GM21360 (cell line): ENCODE results near the gene RASGRF2.
A peak's percentile ranks its signal among the peaks of the same experiment; 100 is the strongest.

Source experiments
- ATAC-seq: cut with Tn5 transposase; IDR thresholded peaks from one replicate; pipeline ENCODE4 v1.9.1; 2021; ENCODE audit warnings: mild to moderate bottlenecking, moderate library complexity; ENCODE audit not compliant: unreplicated experiment

Gene RASGRF2

GRCh38 chr5:81194633-81195334 is 234.6 kb downstream of the RASGRF2 start:
- peak; percentile 78 for ATAC-seq

- no peak for ATAC-seq
These were observed 235.3 kb downstream of the RASGRF2 start for GRCh38 chr5:81195335-81195929.

- no peak for ATAC-seq
These were observed 242.5 kb downstream of the RASGRF2 start for GRCh38 chr5:81202655-81203054.

- no peak for ATAC-seq
These were observed 243.6 kb downstream of the RASGRF2 start for GRCh38 chr5:81203729-81204128.

GRCh38 chr5:81204205-81204604 is 244.0 kb downstream of the RASGRF2 start:
- no peak for ATAC-seq

DNA sequence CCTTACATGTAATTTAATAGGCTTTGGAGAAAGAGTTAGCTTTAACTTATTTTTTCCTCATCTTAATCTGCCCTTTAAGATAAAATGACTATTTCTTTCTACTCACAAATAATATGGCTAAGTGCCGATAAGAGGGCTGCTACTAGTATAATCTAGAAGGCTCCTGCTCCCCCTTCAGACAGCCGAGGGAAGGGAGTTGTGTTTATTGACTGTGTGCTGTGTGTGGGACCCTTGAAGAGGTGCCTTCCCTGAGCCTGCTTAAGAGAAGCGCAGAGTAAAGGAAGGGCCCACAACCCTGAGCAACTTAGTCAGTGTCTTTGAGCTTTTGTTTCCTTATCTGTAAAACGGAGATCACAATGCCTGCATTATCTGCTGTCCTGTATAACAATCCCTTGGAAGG is 244.9 kb downstream of the RASGRF2 start:
- no peak for ATAC-seq

GRCh38 chr5:81207009-81207408 is 246.8 kb downstream of the RASGRF2 start:
- ATAC-seq, result no peak

DNA sequence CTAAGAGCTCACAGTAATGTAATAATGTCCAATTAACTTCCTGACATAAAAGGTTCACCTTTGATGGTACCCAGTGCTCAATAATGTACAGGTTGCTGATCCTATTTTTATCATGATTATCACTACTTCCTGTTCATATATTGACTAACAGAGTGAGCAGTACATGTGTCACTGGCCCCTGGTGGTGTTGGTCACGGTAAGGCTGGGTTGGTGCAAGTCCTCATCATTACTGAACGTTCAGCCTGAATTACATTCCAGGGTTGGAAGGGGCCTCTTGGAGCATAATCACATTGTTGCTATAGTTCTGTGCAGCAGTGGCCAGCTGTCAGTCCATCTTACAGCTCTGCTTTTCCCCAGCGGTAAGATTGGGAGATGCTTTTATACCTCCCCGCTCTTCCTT is 248.7 kb downstream of the RASGRF2 start:
- no peak for ATAC-seq

DNA sequence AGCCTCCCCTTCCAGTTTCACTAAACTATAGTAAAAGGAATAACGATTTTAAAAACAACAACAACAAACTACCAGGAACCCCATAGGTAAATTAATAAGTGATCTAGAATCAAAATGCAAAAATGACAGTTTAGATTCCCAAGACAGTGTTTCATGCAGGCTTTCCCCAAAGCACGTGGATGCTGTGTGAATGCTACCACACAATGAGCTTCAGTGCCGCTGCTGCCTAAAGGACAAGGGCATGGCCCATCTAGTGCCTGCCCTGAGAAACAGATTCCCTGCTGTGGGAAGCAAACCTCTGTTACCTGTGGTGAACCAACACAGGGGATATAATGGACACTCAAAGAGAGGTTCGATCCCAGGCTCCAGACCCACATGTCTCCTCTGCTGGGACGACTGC is 249.2 kb downstream of the RASGRF2 start:
- no peak for ATAC-seq

GRCh38 chr5:81209869-81210493 is 249.8 kb downstream of the RASGRF2 start:
- no peak for ATAC-seq

DNA sequence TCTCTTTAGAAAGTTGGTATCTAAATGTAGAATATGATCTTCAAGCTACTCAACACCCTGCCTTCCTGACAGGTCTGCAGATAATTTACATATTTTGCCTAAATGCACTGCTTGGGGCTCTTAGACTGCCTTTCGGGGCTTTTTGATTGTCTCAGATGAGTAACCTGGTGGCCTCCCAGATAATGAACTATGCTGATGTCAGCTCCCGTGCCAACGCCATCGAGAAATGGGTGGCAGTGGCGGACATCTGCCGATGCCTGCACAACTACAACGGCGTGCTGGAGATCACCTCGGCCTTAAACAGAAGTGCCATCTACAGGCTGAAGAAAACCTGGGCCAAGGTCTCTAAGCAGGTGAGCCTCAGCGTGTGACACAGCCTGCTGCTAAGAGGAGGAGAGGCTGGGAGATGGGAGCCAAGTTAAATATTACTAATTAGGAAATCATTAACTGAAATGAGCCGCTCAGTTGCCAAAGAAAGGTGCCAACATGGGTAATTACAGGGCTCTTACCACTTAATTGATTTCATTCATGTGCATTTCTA is 252.1 kb downstream of the RASGRF2 start:
- peak; percentile 41 for ATAC-seq

DNA sequence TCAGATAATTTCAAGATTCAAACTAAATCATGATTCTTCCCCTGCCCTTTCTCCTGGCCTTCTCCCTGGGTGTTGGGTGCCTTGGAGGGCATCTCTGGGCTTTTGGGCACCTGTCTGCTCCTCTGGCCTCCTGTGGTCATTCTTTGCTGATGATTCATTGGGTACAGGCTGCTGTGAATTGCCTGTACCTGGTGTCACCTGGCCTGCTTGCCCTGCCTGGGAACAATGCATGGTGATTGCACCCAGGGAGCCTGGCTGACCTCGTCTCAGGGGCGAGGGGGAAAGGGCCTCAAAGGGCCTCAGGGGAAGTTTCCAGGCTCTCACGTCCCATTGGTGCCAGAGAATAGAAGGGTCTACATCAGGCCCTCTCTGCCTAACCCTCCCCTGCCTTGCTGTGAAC is 252.9 kb downstream of the RASGRF2 start:
- no peak for ATAC-seq

- no peak for ATAC-seq
These were observed 254.7 kb downstream of the RASGRF2 start for GRCh38 chr5:81214848-81215247.

- ATAC-seq, result no peak
These were observed 256.0 kb downstream of the RASGRF2 start for GRCh38 chr5:81216152-81216551.

GRCh38 chr5:81219389-81219788 is 259.2 kb downstream of the RASGRF2 start:
- ATAC-seq, result no peak

DNA sequence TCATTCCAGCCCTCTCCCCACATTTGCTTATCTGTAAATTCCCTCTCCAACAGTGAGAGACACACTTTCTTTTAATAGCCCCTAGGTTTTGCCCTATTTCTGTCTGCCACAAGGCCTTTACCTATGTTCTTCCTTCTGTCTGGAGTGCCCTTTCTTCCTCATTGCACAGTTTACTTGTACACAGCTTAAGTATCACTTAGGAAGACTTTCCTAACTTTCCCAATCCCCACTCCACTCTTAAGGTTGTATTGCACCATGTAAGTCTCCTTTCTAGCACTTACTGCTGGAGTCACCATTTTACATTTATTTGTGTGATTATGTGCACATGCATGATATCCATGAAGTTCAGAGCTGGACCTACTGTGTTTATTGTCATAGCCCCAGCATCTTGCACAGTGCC is 262.1 kb downstream of the RASGRF2 start:
- no peak for ATAC-seq

GRCh38 chr5:81225463-81225862 is 265.3 kb downstream of the RASGRF2 start:
- ATAC-seq, result no peak

GRCh38 chr5:81226286-81226685 is 266.1 kb downstream of the RASGRF2 start:
- ATAC-seq, result no peak

DNA sequence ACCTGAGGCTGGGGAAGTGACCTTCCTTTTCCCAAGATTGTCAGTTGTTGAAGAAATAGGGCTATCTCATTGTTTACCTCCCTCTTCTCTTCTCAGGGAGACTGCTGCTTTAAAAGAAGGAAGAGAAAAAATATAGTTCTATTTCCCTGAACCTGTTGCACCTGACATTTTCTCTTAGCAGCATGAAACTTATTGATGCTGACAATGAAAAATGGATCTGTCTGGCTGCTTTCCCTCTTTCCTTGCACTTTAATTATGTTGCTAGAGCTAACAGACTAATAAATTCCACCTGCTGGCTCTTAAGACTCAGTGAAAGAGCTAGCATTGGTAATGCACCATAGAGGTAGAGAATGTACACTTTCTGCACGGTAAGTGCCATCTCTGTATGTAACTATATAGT is 266.8 kb downstream of the RASGRF2 start:
- ATAC-seq, result no peak

DNA sequence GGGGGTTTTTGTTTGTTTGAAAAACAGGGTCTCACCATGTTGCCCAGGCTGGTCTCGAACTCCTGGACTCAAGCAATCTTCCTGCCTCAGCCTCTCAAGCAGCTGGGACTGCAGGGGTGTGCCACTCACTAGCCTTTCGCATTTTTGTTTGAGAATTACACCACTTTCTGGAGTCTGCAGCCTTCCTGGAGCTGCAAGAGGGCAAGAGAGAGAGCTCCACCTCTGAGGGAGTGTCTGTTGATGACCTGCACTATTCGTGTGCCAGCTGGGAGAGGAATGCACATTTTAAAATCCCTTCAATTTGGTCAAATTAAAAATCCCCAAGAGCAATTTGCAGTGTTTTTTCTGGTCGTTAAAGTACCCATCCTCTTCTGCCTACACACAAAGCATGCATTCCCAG is 267.9 kb downstream of the RASGRF2 start:
- no peak for ATAC-seq

DNA sequence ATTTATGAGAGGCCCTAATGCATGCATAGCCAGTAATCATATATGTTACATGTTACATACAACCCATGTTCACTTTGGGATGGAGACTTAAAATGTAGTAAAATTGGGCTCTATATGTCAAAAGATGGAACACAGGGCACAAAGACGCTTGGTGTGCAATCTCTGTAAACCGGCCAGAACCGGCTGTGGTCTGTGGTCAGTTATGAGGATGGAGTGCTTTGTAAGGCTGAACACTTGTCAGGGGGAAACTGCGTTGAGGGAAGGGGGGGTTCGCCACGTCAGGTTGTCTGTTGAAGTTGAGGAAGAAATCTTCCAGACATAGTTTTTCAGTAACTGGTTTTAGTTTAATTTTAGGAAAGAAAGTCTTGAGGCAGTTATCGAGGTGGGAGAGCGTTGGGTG is 270.3 kb downstream of the RASGRF2 start:
- ATAC-seq, result no peak

GRCh38 chr5:81232464-81233079 is 272.4 kb downstream of the RASGRF2 start:
- ATAC-seq, result no peak
